GM21447 (cell line): ENCODE results near the gene RASGEF1B.

Source experiments
- ATAC-seq: cut with Tn5 transposase; IDR thresholded peaks from one replicate; pipeline ENCODE4 v1.9.1; 2021; ENCODE audit not compliant: unreplicated experiment

The RASGEF1B gene

GRCh38 chr4:81399306-81400086 is 72.2 kb downstream of the RASGEF1B start:
- no peak for ATAC-seq

GRCh38 chr4:81398379-81398778 is 73.3 kb downstream of the RASGEF1B start:
- no peak for ATAC-seq

- no peak for ATAC-seq
These were observed 74.1 kb downstream of the RASGEF1B start for GRCh38 chr4:81397635-81398034.

- no peak for ATAC-seq
These were observed 76.5 kb downstream of the RASGEF1B start for GRCh38 chr4:81395239-81395638.

GRCh38 chr4:81392164-81392563 is 79.5 kb downstream of the RASGEF1B start:
- ATAC-seq: no peak

GRCh38 chr4:81389720-81390119 is 82.0 kb downstream of the RASGEF1B start:
- no peak for ATAC-seq

- ATAC-seq: no peak
These were observed 91.3 kb downstream of the RASGEF1B start for GRCh38 chr4:81380437-81380836.

GRCh38 chr4:81378386-81378785 is 93.3 kb downstream of the RASGEF1B start:
- ATAC-seq: no peak

- no peak for ATAC-seq
These were observed 94.5 kb downstream of the RASGEF1B start for GRCh38 chr4:81377191-81377590.

GRCh38 chr4:81376720-81377119 is 95.0 kb downstream of the RASGEF1B start:
- no peak for ATAC-seq
